Epithelial cell of esophagus (primary cell): Measurements from ENCODE around the gene TMEM52.
"Not testable (repeated sequence)": the region's sequence is repeated elsewhere in the genome, so short reads cannot be mapped to it uniquely, and the experiment has no call there.

Source experiments
- DNase-seq: peaks from one replicate; pipeline ENCODE4 v3.0.0; 2010; ENCODE audit warnings: low read depth
- H3K4me3 ChIP-seq: 2 replicates; pipeline ENCODE4 v1.5.1; 2011; ENCODE audit warnings: mild to moderate bottlenecking, low read length, control low read depth
- CTCF ChIP-seq: IDR thresholded peaks from 2 replicates; pipeline ENCODE4 v1.5.1; 2011; ENCODE audit warnings: low read depth, mild to moderate bottlenecking, low read length, control low read depth, inconsistent platforms; ENCODE audit not compliant: insufficient read depth; ENCODE audit errors: missing control alignments

TMEM52 gene

GRCh38 chr1:1937061-1937460 lies 18.0 kb upstream of the TMEM52 start:
- H3K4me3 ChIP-seq: no peak overlapping the region
- no peak for DNase-seq
- TF ChIP-seq CTCF: no peak

DNA sequence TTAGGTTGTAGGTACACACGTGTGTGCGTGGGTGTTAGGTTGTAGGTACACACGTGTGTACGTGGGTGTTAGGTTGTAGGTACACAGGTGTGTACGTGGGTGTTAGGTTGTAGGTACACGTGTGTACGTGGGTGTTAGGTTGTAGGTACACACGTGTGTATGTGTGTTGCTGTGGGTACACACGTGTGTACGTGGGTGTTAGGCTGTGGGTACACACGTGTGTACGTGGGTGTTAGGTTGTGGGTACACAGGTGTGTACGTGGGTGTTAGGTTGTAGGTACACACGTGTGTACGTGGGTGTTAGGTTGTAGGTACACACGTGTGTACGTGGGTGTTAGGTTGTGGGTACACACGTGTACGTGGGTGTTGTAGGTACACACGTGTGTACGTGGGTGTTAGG lies 15.8 kb upstream of the TMEM52 start:
- H3K4me3 ChIP-seq, DNase-seq: not testable (repeated sequence)

DNA sequence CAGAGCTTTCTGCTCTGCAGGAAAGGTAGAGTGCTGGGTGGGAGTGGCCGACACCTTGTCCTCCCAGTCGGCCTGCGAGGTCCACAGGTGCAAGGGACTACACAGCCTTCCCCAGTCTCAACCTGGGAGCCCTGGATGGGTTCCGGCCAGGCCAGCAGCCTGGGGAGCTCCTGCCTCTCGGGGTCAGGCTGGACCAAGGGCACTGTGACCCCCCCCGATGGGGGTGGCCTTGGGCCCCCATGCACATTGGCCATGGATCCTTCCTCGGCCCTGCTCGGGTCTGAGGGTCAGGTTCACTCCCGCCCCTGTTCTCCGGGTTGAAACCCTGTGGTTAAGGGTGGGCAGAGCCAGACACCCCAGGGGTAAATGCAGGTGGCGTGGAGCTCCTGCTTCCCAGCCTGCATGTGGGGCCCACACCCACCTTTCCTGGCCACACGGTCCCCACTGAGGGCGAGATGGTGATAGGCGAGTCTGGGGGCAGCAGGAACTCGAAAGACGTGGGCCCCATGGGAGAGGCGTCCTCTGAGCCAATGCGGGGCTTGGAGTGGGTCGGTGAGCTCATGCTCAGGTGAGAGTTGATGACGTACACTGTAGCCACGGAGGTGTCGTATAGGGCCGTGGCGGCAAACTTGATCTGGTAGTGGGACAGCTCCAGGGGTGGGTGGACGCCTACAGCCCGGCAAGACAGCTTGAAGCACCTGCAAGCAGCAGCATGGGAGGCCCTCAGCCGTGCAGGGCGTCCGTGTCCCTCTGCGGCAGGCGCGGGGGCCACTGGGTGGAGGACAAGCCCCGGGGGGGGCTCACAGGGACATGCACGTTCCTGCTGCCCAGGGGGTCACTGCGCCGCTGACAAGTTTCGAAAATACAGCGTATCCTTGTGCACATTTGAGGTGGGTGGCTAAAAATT lies 10.8 kb upstream of the TMEM52 start:
- H3K4me3 ChIP-seq: no peak overlapping the region
- DNase-seq: no peak

DNA sequence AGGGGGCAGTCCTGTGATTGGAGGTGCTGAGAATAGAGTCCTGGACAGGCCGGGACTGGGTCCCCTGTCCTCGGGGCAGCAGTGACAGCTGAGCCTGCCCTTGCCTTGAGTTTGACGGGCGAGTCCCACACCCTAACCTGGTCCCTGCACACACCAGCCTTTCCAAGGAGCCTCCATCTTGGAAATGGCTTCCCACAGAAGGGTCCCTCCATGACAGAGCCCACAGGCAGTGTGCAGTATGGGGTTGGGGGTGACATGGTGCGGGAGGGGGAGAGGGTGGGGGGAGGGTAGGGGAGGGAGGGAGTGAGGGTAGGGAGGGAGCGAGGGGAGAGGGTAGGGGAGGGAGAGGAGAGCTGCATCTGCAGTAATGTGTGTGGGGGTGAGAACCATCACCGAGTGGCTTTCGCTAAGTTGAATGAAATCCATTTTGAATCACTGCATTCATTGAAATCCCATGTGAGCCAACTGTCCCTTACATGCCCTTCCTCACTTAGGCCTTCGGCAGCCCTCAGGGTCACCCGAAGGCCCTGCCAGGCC lies 10.1 kb upstream of the TMEM52 start:
- H3K4me3 ChIP-seq: no peak overlapping the region
- TF ChIP-seq CTCF: no peak
- DNase-seq: no peak

More for the DNA sequence above, 10.8 kb upstream of the TMEM52 start:
- no peak for TF ChIP-seq CTCF

- no peak overlapping the region for H3K4me3 ChIP-seq
- DNase-seq: no peak
- TF ChIP-seq CTCF: no peak
Observed at GRCh38 chr1:1928231-1929101, 9.4 kb upstream of the TMEM52 start.

- TF ChIP-seq CTCF: no peak
- DNase-seq: no peak
- no peak overlapping the region for H3K4me3 ChIP-seq
Observed at GRCh38 chr1:1927751-1928150, 8.7 kb upstream of the TMEM52 start.
